ENCODE measurements around the gene PTGDR2. TPM values are rescaled to one million over a fixed set of nuclear protein-coding genes. Genes with fewer than 3 reads are reported as not detected.
A peak's percentile ranks its signal among the peaks of the same experiment; 100 is the strongest.

Gene PTGDR2
- total RNA-seq, 2 experiments from 2014 or later: 0.19 TPM; not detected in 1

DNA sequence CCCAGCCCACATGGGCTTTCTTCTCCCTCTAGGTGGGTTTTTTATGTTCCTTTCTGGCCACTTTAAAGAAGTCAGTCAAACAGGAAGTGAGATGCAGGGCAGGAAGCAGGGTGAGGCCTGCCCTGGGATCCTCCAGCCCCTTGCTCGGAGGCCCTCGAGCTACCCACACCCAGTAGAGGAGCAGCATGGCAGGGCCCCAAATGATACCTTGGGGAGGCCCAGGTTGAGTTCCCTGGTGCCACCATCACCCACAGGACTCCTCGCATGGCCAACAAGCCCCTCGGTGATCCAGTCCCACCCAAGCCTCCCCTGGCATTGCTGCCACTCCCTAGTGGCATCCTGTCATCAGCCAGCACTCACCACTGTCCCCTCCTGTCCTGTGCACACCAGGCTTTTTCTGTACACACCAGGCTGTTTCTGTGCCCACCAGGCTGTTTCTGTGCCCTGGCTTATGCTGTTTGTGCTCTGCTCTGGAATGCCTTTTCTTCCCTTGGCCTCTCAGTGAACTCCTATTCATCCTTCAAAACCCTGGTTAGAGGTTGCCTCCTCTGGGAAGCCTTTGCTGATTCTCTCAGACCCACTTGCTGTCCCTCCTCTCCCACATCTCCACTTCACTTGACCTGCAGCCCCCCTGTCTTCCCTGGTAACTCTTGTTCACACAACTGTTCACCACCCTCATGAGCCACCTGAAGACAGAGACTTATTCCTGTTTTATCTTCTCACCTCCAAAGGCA, 3.1 kb upstream of the PTGDR2 start:
- no peak overlapping the region for H3K4me3 ChIP-seq (ENCODE audit: low read depth, low read length, poor library complexity, severe bottlenecking)
- H3K4me2 ChIP-seq (ENCODE audit: low read length): peak overlapping the region; percentile 4; the same call in 1 of the 2 replicates
- H3K9me3 ChIP-seq (ENCODE audit: low read length): no peaks in the 10 kb centered on the region
- H3K27ac ChIP-seq (ENCODE audit: low read depth, low read length, poor library complexity, severe bottlenecking): no peak overlapping the region
- peaks cover 10% of the 10 kb centered on the region for H3K4me1 ChIP-seq (ENCODE audit: insufficient read depth, low read length, poor library complexity, severe bottlenecking)
- TF ChIP-seq, protein P1, sequence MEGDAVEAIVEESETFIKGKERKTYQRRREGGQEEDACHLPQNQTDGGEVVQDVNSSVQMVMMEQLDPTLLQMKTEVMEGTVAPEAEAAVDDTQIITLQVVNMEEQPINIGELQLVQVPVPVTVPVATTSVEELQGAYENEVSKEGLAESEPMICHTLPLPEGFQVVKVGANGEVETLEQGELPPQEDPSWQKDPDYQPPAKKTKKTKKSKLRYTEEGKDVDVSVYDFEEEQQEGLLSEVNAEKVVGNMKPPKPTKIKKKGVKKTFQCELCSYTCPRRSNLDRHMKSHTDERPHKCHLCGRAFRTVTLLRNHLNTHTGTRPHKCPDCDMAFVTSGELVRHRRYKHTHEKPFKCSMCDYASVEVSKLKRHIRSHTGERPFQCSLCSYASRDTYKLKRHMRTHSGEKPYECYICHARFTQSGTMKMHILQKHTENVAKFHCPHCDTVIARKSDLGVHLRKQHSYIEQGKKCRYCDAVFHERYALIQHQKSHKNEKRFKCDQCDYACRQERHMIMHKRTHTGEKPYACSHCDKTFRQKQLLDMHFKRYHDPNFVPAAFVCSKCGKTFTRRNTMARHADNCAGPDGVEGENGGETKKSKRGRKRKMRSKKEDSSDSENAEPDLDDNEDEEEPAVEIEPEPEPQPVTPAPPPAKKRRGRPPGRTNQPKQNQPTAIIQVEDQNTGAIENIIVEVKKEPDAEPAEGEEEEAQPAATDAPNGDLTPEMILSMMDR (conservative IDR thresholded peaks at IDR 0.05; ENCODE audit: low read length): no peak
- no peak for TF ChIP-seq EZH2phosphoT487 (IDR thresholded peaks at IDR 0.05; ENCODE audit: borderline replicate concordance, low read depth, low read length)
- DNase-seq (ENCODE audit: low spot score): peak; percentile 36
- BruUV-seq (replicated peaks): no TSS peak
- no peak overlapping the region for H2AFZ ChIP-seq (ENCODE audit: low read length)
- CTCF ChIA-PET (ENCODE audit: unreplicated experiment): no interaction called here
- H3K36me3 ChIP-seq (ENCODE audit: insufficient read depth, low read length): 0 out of 2 replicates have a peak, but pooled peaks cover 2% of the 10 kb centered on the region
- intact Hi-C loops (cut with micrococcal nuclease; ENCODE audit: unreplicated experiment): no loop called here
- H3K79me2 ChIP-seq (ENCODE audit: insufficient read depth, low read depth, low read length): no peaks in the 10 kb centered on the region
- POLR2A ChIA-PET: no interaction called here
- no peaks in the 10 kb centered on the region for H3K9me2 ChIP-seq (ENCODE audit: insufficient read depth, low read length)
- no peaks in the 10 kb centered on the region for H4K20me1 ChIP-seq (ENCODE audit: insufficient read depth, low read length)

DNA sequence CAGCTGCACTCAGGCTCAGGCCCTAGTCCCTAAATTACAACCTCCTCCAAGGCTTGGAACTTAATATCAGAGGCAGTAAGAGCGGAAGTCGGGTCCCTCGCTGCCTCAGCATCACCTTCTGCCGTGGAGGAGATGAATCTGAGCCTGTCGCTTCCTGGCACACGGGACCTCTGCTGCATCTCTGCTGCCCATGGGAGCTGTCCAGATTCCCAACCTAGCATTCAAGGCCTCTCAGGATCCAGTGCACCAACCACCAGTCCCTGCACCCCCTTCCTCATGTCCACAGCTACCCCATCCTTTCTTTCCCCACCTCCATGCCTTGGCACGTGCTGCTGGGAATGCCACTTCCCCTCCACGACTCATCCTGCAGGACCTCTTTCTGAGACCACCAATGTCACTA, 2.5 kb upstream of the PTGDR2 start:
- POLR2A ChIA-PET: no interaction called here

More for the DNA sequence above, 2.5 kb upstream of the PTGDR2 start:
- Histone ChIP-seq H4K20me1 (ENCODE audit: insufficient read depth, low read length) (no peaks in the 10 kb centered on the region), H3K4me1 (ENCODE audit: insufficient read depth, low read length, poor library complexity, severe bottlenecking) (peaks cover 10% of the 10 kb centered on the region), H3K9me3 (ENCODE audit: low read length) (no peaks in the 10 kb centered on the region), H3K9me2 (ENCODE audit: insufficient read depth, low read length) (no peaks in the 10 kb centered on the region), H3K27ac (ENCODE audit: low read depth, low read length, poor library complexity, severe bottlenecking) (no peak overlapping the region), H3K4me3 (ENCODE audit: low read depth, low read length, poor library complexity, severe bottlenecking) (no peak overlapping the region), H3K36me3 (ENCODE audit: insufficient read depth, low read length) (0 out of 2 replicates have a peak, but pooled peaks cover 8% of the 10 kb centered on the region), H3K79me2 (ENCODE audit: insufficient read depth, low read depth, low read length) (no peaks in the 10 kb centered on the region), H3K4me2 (ENCODE audit: low read length) (0 out of 2 replicates have a peak overlapping the region, but pooled peaks have one; percentile 4), H2AFZ (ENCODE audit: low read length) (no peak overlapping the region)
- CTCF ChIA-PET (ENCODE audit: unreplicated experiment): no interaction called here
- TF ChIP-seq EZH2phosphoT487 (IDR thresholded peaks at IDR 0.05; ENCODE audit: borderline replicate concordance, low read depth, low read length): no peak
- TF ChIP-seq, protein P1 (conservative IDR thresholded peaks at IDR 0.05; ENCODE audit: low read length): no peak
- BruUV-seq (replicated peaks): no TSS peak
- no peak for DNase-seq (ENCODE audit: low spot score)
- intact Hi-C loops (cut with micrococcal nuclease; ENCODE audit: unreplicated experiment): no loop called here
